Right lobe of liver (tissue), 6 donors: ENCODE data around the gene TPO. TPM values are rescaled to one million over a fixed set of nuclear protein-coding genes. Genes with fewer than 3 reads are reported as not detected.

Source experiments
- ATAC-seq, 4 donors: fragments of 200-7000 bp; cut with Tn5 transposase; one replicate each; pipeline ENCODE4 v1.9.1; 2020; ENCODE audit warnings: mild to moderate bottlenecking in 4 of 4, moderate library complexity in 4 of 4
- DNase-seq, 3 donors: peaks; one replicate each; pipeline ENCODE4 v3.0.0-alpha.2; 2020
- H3K27ac ChIP-seq, 3 donors: fragments of 200-600 bp; one replicate each; pipeline ENCODE4 v1.8.0; 2022
- H3K27me3 ChIP-seq, 2 donors: fragments of 200-600 bp; one replicate each; pipeline ENCODE4 v1.8.0; 2022
- H3K36me3 ChIP-seq, 4 donors: fragments of 200-600 bp; sonication (generic) in 1 of 4; one replicate each; pipeline versions ENCODE4 v1.5.1 to v1.8.0; 2017 to 2022; ENCODE audit warnings: control low read depth in 1 of 4
- H3K4me1 ChIP-seq, 4 donors: fragments of 200-600 bp; sonication (generic) in 1 of 4; one replicate each; pipeline versions ENCODE4 v1.5.1 to v1.8.0; 2017 to 2022; ENCODE audit warnings: control low read depth in 1 of 4
- H3K4me3 ChIP-seq, 3 donors: fragments of 200-600 bp; one replicate each; pipeline ENCODE4 v1.8.0; 2022
- H3K9me3 ChIP-seq, 4 donors: fragments of 200-600 bp; sonication (generic) in 1 of 4; one replicate each; pipeline versions ENCODE4 v1.5.1 to v1.8.0; 2017 to 2022; ENCODE audit warnings: control low read depth in 1 of 4
- POLR2A ChIP-seq: fragments of 450-650 bp; IDR thresholded peaks from one replicate; pipeline ENCODE4 v1.6.1; 2017; ENCODE audit warnings: antibody characterized with exemption, mild to moderate bottlenecking
- WGBS: methylation state at CpG from one replicate; pipeline ENCODE4 v1.1.6; 2018; ENCODE audit warnings: low coverage, low lambda C conversion rate; ENCODE audit not compliant: insufficient coverage; ENCODE audit errors: missing lambda C conversion rate; 5-methylcytosine and 5-hydroxymethylcytosine counted together
- intact Hi-C, 2 donors: fragments of 100-400 bp; cut with DNase I; formaldehyde crosslinking; loops; one replicate each; pipeline versions ENCODE4 v1.11.2 to v1.14.1; 2022
- total RNA-seq, 6 experiments: library from RNA; depleted of rRNA in 2 of 6; stranded (reverse); fragments of >200 nt in 2 of 6; fragmentation: NEBNext Ultra II Directional in 3 of 6; extraction: Animal tissue kit (Norgen Biotek cat#: 25700) in 3 of 6; gene quantifications; one replicate each; pipeline versions ENCODE4 v1.1.0 to v1.2.4, GENCODE V29; 2016 to 2023
- TF ChIP-seq, protein P1 (sequence below), 4 donors: fragments of 200-600 bp in 3 of 4; fragments of 450-650 bp in 1 of 4; IDR thresholded peaks; one replicate each; pipeline versions ENCODE4 v1.5.1 to v1.8.0; 2016 to 2022; ENCODE audit warnings: antibody characterized with exemption in 4 of 4, mild to moderate bottlenecking in 2 of 4
- donor health status: DM: no; HTN: yes; CAD: no.
- donor health status: DM: no; HTN: no; CAD: no.
- donor health status: DM: no; HTN: no; CAD: no.
- donor health status: DM: no; HTN: yes; CAD: no.
- donor health status: DM: no; HTN: yes; CAD: no.

Gene TPO
- total RNA-seq, 6 experiments from 2014 or later: not detected

DNA sequence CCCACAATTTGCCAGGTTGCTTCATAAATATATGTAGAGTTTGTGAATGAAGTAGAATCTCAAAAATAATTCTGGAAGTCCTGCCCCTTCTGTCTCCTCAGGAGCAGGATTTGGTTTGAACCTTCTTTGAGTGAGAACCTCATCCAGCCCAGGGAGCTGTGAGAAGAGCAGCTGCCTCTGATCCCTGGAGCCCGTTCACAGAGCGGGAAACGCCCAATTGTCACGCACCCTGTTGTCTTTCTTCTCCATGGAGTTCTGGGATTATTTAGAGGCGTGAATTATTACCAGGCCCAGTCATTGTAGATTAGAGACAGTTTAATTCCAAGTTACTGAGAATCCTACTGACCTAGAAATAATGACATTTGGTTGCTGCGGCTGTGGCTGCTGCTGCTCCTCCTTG is 66.1 kb downstream of the TPO start:
- intact Hi-C loops: no loop called here
- Histone ChIP-seq H3K4me3 (no peak overlapping the region), H3K27ac (no peak overlapping the region), H3K4me1 (no peaks in the 10 kb centered on the region), H3K9me3 (no peaks in the 10 kb centered on the region), H3K36me3 (no peaks in the 10 kb centered on the region), H3K27me3 (no peaks in the 10 kb centered on the region)
- WGBS: 56% methylated on average over 6 of the region's 6 CpGs
- ATAC-seq (no peak), DNase-seq (no peak)
- TF ChIP-seq, protein P1, sequence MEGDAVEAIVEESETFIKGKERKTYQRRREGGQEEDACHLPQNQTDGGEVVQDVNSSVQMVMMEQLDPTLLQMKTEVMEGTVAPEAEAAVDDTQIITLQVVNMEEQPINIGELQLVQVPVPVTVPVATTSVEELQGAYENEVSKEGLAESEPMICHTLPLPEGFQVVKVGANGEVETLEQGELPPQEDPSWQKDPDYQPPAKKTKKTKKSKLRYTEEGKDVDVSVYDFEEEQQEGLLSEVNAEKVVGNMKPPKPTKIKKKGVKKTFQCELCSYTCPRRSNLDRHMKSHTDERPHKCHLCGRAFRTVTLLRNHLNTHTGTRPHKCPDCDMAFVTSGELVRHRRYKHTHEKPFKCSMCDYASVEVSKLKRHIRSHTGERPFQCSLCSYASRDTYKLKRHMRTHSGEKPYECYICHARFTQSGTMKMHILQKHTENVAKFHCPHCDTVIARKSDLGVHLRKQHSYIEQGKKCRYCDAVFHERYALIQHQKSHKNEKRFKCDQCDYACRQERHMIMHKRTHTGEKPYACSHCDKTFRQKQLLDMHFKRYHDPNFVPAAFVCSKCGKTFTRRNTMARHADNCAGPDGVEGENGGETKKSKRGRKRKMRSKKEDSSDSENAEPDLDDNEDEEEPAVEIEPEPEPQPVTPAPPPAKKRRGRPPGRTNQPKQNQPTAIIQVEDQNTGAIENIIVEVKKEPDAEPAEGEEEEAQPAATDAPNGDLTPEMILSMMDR (IDR thresholded peaks at IDR 0.05): no peak
- TF ChIP-seq POLR2A: no peak

DNA sequence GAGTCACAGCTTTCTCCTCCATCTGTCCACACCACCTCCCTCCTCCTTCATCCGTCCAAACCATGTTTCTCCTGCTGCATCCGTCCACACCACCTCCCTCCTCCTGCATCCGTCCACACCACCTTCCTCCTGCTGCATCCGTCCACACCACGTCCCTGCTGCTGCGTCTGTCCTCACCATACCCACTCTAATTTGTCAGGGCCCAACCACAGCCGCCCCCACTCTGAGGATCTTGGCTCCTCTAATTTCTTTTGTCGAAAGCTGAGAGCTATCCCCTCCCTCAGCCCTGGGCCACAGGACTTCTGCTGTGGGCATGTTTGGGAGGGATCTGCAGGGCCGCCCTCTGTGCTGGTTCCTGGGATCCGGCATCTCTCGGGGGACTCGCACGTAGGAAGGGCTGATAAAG is 67.4 kb downstream of the TPO start:
- H3K4me3 ChIP-seq: no peak overlapping the region
- no peaks in the 10 kb centered on the region for H3K9me3 ChIP-seq
- WGBS: 56% methylated on average over 10 of the region's 13 CpGs
- H3K4me1 ChIP-seq: no peaks in the 10 kb centered on the region
- no peak for DNase-seq
- no peak overlapping the region for H3K27ac ChIP-seq
- no peaks in the 10 kb centered on the region for H3K36me3 ChIP-seq
- ATAC-seq: peak in 2 of 4 donors; percentile 66 to 70
- intact Hi-C loops: no loop called here
- TF ChIP-seq POLR2A: no peak
- TF ChIP-seq, protein P1 (IDR thresholded peaks at IDR 0.05): no peak
- H3K27me3 ChIP-seq: no peaks in the 10 kb centered on the region

DNA sequence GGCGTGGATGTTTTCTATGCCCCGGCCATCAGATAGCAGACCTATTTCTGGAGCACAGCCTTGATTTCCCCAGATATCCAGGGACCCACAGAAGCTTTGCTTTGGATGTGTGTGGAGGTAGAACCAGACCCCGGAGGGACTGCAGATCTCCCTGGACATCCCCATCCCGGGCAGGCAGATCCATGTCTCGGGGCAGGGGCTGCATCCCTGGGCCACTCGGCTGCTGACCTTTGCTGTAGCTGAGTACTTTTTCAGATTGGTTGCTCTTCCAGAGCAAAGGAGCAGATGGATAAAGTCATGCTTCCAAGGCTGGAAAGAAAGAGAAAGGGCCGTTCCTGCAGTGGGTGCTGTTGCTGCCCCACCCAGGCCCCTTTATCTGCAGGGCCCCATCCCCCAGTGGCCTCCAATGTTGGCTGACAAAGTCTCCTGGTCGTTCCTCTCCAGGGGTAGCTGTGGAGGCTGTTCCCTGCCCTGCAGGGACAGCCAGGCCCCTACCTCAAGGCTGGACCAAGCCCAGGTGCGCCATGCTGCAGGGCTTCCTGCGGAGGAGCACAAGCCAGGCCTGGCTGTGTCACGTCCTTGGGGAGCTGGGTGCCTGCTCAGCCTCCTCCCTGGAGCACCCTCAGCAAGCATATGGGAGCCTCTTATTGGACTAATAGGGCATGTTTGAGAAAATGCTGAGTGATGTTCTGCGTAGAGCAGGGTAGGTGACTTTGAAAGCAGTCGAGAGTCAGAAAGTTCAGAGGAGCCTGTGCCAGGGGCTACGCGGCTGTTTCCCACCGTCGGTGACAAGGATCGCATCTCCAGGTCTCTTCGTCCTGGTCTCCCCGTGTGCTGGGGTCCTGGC is 68.4 kb downstream of the TPO start:
- Histone ChIP-seq H3K9me3 (no peaks in the 10 kb centered on the region), H3K4me3 (no peak overlapping the region), H3K4me1 (no peaks in the 10 kb centered on the region), H3K27me3 (no peaks in the 10 kb centered on the region), H3K27ac (no peak overlapping the region), H3K36me3 (no peaks in the 10 kb centered on the region)
- DNase-seq (no peak), ATAC-seq (no peak)
- intact Hi-C loops: no loop called here
- 48% methylated on average over 4 of the region's 20 CpGs for WGBS
- TF ChIP-seq, protein P1 (IDR thresholded peaks at IDR 0.05): no peak
- no peak for TF ChIP-seq POLR2A

DNA sequence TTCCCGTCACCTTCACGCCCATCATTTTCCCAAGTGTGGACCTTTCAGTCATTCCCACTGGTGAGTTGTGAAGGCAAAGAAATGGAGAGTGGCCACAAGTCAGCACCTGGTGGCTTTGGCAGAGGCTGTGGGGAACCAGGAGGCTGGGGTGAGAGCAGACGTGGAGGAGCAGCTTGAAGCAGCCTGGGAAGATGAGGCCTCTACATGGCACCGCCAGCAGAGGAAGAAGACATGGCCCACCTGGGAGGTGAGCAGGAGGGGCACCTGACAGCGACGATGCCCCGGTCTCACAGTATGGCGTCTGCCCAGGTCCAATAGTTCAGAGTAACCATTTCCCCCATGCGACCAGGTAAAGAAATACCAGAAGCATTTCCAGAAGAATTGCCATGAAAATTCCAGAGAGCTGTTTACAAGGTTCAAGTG is 69.0 kb downstream of the TPO start:
- intact Hi-C loops: no loop called here
- no peak for ATAC-seq
- no peaks in the 10 kb centered on the region for H3K4me1 ChIP-seq
- no peaks in the 10 kb centered on the region for H3K36me3 ChIP-seq
- H3K27ac ChIP-seq: no peak overlapping the region
- TF ChIP-seq POLR2A: no peak
- TF ChIP-seq, protein P1 (IDR thresholded peaks at IDR 0.05): no peak
- H3K27me3 ChIP-seq: no peaks in the 10 kb centered on the region
- no peaks in the 10 kb centered on the region for H3K9me3 ChIP-seq
- no peak overlapping the region for H3K4me3 ChIP-seq
- WGBS: 64% methylated on average over 6 of the region's 9 CpGs
- no peak for DNase-seq
